Non-pigmented ciliary epithelial cell (primary cell): ENCODE measurements around the gene PCDHA9.
"Not testable (repeated sequence)": the region's sequence is repeated elsewhere in the genome, so short reads cannot be mapped to it uniquely, and the experiment has no call there.

ENCODE experiments used
- DNase-seq: peaks from one replicate; pipeline ENCODE4 v3.0.0-alpha.2; 2010; ENCODE audit warnings: low read depth

PCDHA9 gene

DNA sequence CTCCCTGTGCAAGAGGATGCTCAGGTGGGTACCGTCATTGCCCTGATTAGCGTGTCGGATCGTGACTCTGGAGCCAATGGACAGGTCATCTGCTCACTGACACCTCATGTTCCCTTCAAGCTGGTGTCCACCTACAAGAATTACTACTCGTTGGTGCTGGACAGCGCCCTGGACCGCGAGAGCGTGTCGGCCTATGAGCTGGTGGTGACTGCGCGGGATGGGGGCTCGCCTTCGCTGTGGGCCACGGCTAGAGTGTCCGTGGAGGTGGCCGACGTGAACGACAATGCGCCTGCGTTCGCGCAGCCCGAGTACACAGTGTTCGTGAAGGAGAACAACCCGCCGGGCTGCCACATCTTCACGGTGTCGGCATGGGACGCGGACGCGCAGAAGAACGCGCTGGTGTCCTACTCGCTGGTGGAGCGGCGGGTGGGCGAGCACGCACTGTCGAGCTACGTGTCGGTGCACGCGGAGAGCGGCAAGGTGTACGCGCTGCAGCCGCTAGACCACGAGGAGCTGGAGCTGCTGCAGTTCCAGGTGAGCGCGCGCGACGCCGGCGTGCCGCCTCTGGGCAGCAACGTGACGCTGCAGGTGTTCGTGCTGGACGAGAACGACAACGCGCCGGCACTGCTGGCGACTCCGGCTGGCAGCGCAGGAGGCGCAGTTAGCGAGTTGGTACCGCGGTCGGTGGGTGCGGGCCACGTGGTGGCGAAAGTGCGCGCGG lies 28.5 kb downstream of the PCDHA9 start:
- not testable (repeated sequence) for DNase-seq

- DNase-seq, result no peak
Observed at GRCh38 chr5:140877262-140877581, 29.0 kb downstream of the PCDHA9 start.

GRCh38 chr5:140881889-140882590 lies 33.9 kb downstream of the PCDHA9 start, which contains the start of gene PCDHA13:
TSS of gene PCDHA13 (plus strand) at chr5:140882124. CDS start at chr5:140882269, 145 bp downstream.
- DNase-seq, result no peak

DNA sequence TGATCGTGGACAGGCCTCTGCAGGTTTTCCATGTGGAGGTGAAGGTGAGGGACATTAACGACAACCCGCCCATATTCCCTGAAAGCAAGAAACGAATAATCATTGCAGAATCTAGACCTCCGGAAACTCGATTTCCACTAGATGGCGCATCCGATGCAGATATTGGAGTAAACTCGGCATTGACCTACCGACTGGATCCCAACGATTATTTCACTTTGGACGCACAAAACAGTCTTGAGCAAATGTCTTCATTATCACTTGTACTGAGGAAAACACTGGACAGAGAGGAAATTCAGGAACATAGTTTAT lies 34.4 kb downstream of the PCDHA9 start:
- no peak for DNase-seq

DNA sequence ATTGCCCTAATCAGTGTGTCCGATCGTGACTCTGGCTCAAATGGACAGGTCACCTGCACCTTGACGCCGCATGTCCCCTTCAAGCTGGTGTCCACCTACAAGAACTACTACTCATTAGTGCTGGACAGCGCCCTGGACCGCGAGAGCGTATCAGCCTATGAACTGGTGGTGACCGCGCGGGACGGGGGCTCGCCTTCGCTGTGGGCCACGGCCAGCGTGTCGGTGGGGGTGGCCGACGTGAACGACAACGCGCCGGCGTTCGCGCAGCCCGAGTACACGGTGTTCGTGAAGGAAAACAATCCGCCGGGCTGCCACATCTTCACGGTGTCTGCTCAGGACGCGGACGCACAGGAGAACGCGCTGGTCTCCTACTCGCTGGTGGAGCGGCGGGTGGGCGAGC lies 35.2 kb downstream of the PCDHA9 start:
- no peak for DNase-seq

DNA sequence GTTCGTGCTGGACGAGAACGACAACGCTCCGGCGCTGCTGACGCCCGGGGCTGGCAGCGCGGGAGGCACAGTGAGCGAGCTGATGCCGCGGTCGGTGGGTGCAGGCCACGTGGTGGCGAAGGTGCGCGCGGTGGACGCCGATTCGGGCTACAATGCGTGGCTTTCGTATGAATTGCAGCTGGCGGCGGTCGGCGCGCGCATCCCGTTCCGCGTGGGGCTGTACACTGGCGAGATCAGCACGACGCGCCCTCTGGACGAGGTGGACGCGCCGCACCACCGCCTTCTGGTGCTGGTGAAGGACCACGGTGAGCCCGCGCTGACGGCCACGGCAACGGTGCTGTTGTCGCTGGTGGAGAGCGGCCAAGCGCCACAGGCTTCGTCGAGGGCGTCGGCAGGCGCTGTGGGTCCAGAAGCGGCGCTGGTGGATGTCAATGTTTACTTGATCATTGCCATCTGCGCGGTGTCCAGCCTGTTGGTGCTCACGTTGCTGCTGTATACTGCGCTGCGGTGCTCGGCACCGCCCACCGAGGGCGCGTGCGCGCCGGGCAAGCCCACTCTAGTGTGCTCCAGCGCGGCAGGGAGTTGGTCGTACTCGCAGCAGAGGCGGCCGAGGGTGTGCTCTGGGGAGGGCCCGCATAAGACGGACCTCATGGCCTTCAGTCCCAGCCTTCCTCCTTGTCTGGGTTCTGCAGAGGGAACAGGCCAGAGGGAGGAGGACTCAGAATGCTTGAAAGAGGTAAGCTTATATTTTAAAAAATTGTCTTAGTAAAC lies 35.9 kb downstream of the PCDHA9 start:
- no peak for DNase-seq
